ENCODE results near the gene SRP54.

- no peak for TF ChIP-seq CTCF (IDR thresholded peaks at IDR 0.05; ENCODE audit: low read depth, low read length)
- no peak for TF ChIP-seq POLR2A (IDR thresholded peaks at IDR 0.05; ENCODE audit: extremely low read depth, insufficient read length)
Measured at GRCh38 chr14:34937876-34938275, 44.9 kb upstream of the SRP54 start.
